ENCODE measurements around the gene TCERG1L.

The TCERG1L gene

GRCh38 chr10:131269776-131270460, 41.6 kb downstream of the TCERG1L start:
- no peak for DNase-seq

GRCh38 chr10:131267814-131268095, 43.8 kb downstream of the TCERG1L start:
- DNase-seq: no peak

GRCh38 chr10:131266936-131267813, 44.3 kb downstream of the TCERG1L start:
- DNase-seq: no peak

DNA sequence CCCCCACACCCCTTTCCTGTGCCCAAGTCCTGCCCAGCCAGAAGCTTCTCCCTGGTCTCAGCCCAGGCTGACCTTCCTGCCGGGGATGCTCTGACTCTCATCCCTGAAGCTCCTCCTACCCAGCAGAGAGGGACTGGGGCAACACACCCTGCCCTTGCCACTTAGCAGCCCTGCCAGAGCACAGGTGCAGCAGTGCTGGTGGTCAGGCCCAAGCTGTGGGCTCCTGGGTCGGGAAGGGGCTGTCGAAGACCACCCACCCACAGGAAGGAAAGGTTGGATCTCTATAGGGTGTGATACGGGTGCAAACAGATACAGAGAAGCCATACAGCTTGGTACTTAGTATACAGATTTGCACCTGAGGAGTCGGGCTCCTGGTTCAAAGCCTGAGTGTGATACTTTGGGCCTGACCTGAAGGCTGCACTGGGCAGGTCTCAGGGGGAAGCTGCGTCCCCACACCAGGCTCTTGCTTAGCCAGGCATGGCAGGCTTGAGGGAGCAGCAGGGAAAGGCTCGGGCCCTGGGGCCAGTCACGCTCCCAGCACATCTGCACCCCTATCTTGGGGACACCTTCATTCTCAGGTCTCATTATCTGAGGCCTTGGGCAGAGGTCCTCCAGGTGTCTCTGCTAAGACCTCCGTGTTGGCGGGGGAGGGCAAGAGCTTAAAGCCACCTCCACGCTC, 47.3 kb downstream of the TCERG1L start:
- no peak for DNase-seq

DNA sequence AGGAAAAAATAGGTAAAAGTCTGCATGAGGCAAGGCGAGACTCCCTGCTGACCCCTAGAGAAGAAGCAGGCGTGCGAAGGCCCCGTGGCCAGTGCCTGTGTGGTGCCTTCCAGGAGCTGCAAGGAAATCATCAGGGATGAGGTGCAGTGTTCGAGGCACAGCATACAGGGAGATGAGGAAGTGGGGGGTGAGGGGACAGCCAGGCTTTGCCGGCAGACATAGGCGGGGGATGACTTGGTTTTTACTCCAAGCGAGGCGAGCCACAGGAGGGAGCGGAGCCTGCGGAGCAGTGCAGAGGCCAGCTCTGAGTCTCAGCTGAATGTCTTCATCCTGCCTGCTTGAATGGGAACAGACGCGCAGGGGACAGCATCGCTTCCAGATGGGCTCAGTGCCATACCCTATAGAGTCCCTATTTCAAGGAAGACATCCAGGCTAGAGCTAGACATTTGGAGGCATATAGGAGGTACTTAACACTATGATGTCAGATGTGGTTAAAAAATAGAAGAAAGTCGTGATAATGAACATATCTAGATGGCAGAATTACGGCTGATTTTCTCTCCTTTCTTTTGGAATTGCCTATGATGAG, 49.5 kb downstream of the TCERG1L start:
- no peak for DNase-seq

DNA sequence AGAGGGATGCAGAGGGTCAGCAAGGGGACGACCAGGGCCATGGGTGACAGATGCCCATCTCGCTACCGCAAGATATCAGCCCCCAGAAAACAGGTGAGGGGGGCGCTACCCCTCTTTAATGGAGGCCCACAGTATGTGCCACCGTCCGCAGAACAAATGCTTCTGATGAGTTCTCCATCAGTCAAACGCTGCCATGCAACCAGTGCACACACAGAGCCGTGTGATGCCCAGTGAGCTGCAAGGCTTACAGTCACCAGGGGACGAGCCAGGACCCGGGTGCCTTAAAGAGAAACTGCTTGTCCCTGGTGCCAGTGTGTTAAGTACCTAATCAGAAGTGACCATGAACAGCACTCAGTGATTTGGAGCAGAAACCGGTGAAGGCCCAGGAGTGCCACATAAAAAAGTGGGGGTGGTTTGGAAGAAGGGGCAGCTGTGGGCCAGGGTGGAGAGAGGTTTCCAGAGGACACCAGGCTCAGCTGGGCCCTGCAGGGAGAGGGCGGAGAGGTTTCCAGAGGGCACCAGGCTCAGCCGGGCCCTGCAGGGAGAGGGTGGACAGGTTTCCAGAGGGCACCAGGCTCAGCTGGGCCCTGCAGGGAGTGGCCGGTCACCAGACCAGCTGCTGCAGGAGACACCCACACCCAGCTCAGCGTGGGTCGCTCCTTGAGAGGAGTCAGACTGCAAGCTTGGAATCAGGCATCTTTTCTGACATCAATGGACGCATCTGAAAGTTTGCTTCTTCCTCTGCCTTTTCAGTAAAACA, 50.9 kb downstream of the TCERG1L start:
- no peak for DNase-seq

- no peak for DNase-seq
Measured at GRCh38 chr10:131260031-131260430, 51.5 kb downstream of the TCERG1L start.

DNA sequence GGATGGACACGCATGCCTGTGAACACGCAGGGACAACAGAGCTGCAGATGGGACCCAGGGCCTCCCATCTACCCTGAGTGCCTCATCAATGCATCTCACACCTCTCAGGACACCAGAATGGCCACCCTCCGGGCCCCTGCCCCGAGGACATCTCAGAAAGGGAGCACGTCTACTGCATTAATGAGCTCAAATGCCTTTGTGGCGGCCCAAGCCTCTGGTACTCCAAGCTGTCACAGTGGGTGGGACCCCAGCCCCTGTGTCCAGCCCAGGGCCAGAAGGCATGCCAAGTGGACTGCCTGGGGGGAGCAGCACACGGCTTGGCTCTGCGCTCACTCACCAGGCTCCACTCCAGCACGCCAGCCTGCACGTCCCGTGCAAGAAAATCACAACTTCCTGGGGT, 52.0 kb downstream of the TCERG1L start:
- no peak for DNase-seq

GRCh38 chr10:131258256-131258655, 53.3 kb downstream of the TCERG1L start:
- no peak for DNase-seq

DNA sequence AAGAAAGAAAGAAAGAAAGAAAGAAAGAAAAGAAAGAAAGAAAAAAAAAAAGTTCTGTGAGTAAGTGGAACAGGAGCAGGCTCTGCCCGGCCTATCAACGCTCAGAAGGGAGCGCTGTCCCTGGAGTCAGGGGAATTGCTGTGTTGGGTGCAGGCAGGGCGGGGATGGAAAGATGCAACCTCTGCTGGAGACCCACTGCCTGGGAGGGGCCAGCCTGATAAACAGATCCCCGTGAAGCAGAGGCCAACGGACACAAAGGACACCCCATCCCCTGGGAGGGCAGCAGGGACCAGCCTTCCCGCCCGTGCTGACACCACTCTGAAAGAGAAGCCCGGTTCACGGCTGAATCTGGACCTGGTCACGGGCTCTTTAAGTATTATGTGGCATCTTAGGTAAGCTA, 54.5 kb downstream of the TCERG1L start:
- no peak for DNase-seq

GRCh38 chr10:131254859-131255252, 56.7 kb downstream of the TCERG1L start:
- DNase-seq: no peak

DNA sequence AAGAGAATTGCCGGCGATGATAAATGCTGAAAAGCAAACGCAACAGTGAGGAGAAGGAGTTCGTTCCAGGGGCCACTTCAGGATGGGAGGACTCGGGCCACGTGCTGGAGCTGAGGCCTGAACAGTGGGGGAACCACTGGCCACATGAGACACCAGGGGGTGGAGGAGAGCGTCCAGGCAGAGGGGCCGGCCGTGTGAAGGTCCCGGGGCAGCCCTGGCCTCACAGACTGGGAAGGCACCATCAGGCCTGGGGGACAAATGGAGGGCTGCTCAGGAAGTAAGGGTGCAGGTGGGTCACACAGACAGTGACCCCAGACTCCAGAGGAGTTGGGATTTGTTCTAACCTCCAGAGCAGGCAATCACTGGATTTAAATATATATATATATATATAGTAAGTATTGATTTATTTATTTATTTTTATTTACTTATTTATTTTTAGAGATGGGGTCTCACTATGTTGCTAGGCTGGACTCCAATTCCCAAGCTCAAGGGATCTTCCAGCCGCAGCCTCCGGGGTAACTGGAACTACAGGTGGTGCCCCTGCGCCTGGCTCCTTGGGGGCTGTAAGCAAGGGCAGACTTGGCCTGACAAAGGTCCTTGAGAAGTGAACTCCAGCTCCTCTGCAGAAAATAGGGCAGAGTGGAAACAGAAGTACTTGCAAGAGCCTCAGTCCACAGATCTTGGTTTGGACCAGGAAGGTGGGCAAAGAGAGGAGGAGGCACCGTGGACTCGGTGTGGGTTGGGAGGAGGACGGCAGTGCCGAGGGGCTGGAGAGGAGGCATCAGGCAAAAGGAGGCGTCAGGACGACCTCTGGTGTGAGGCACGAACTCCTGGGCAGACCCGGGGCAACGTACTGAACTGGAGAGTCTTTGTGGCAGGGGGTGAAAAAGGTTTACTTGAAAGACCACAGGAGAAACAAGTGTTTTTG, 57.3 kb downstream of the TCERG1L start:
- DNase-seq: no peak

DNA sequence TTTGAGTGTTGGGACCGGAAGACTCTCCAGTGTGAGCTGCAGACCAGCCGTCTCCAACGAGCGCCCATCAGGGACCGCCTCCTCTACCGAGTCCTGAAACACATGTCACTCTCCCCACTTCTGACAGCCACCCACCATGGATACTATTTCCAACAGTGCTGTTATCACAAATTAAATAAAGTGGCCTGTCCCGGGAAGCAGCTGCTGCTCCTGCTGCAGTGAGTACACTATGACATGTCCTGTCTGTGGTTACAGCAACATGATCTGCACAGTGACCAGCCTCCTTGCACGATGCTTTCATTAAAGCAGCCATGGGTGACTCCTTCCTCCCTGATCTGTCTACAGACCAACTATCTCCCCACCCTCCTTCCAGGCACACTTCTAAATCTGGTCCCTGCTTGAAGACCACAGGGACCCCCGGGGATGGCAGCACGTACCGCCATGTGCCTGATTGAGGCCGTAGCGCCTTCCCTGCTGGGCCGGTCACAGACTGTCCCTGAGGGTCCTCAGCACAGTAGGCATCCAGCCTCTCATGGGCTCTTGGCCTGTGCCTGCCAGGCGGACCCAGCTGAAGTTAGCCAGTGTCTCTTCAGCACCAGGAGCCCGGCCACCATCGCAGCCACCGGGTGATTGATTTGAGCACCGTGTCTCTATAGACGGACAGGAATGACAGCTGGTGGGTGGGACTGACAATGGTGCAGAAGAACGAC, 58.8 kb downstream of the TCERG1L start:
- DNase-seq: no peak

DNA sequence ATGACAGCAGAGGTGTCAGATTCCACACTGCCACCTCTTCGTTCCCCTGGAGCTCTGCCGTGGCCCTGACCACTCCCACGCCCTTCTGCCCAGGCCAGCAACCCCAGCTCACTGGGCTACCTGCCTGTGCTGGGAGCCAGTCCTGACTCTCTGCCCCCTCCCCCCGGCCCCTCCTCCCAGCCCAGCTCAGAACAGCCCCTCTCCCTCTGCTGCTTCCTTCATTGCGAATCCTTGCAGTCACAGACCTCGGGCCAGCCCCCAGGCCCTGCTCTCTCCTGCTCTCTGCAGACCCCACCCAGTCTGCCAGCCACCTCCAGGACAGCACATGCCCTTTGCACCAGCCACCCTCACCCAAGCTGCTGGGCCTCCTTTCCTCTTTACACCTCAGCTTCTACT, 60.4 kb downstream of the TCERG1L start:
- no peak for DNase-seq

- no peak for DNase-seq
Measured at GRCh38 chr10:131250454-131251145, 60.9 kb downstream of the TCERG1L start.

DNA sequence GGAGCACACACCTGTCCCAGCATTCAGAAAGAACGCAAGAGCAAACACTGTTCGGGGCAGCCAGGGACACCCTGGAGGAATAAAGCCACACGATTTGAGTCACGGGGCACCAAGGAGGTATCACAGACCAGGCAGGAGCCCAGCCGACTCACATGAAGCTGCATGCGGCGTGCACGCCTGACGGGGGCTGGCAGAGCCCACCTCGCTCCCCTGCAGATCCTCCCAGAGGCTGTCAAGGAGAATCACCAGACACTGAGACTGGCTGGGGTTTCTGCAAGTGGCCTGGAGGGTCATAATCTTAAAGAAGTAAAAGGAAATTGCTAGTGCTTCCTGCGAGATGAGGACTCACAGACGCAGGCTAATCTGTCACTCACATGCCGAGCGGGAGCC, 61.6 kb downstream of the TCERG1L start:
- DNase-seq: no peak

- DNase-seq: peak; percentile 28
Measured at GRCh38 chr10:131249238-131249954, 62.1 kb downstream of the TCERG1L start.

GRCh38 chr10:131248376-131249165, 63.0 kb downstream of the TCERG1L start:
- DNase-seq: no peak

DNA sequence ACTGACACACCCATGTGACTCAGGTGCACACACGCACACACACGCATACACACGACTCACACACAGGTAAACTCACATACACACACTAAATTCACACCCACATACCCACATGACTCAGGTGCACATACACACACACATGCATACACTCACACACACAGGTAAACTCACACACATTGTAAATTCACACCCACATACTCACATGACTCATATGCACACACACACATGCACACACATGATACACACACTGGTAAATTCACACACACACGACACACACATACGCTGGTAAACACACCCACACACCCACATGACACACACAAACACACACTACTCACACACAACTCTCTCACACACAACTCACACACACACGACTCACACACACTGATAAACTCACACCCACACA, 63.6 kb downstream of the TCERG1L start:
- DNase-seq: no peak

Data from DMS153 (cell line).